HL-60 (cell line): ENCODE results near the gene ENOX1.

Experiments used
- DNase-seq, 2 experiments: peaks; one replicate each; pipeline ENCODE4 v3.0.0-alpha.2; 2010 to 2020; ENCODE audit warnings: low read depth in 1 of 2, low spot score in 1 of 2
- H3K27ac ChIP-seq: fragments of 250-450 bp; sonication (Bioruptor Pico); replicated peaks from 2 replicates; pipeline ENCODE4 v1.5.1; 2020; ENCODE audit warnings: mild to moderate bottlenecking, moderate library complexity
- H3K27me3 ChIP-seq: fragments of 250-450 bp; sonication (Bioruptor Pico); 2 replicates; pipeline ENCODE4 v1.5.1; 2021; ENCODE audit warnings: mild to moderate bottlenecking, moderate library complexity; ENCODE audit not compliant: insufficient read depth, poor library complexity, severe bottlenecking
- H3K4me3 ChIP-seq: replicated peaks from 2 replicates; pipeline ENCODE4 v1.5.1; 2011; ENCODE audit warnings: mild to moderate bottlenecking, control low read depth, low read length; ENCODE audit not compliant: insufficient read depth
- CTCF ChIP-seq: IDR thresholded peaks from one replicate; pipeline ENCODE4 v1.5.1; 2011; ENCODE audit warnings: low read length, control low read depth, inconsistent platforms; ENCODE audit not compliant: insufficient read depth
- GABPA ChIP-seq: IDR thresholded peaks from 2 replicates; pipeline ENCODE4 v1.6.1; 2012; ENCODE audit warnings: low read depth
- POLR2AphosphoS5 ChIP-seq: IDR thresholded peaks from 2 replicates; pipeline ENCODE4 v1.6.1; 2012; ENCODE audit warnings: low read depth
- REST ChIP-seq: IDR thresholded peaks from 2 replicates; pipeline ENCODE4 v1.6.1; 2012; ENCODE audit warnings: low read depth; ENCODE audit not compliant: insufficient replicate concordance
- SPI1 ChIP-seq: IDR thresholded peaks from 2 replicates; pipeline ENCODE4 v1.6.1; 2012; ENCODE audit warnings: low read depth, mild to moderate bottlenecking, borderline replicate concordance

Gene ENOX1

GRCh38 chr13:43243711-43244110, 543.1 kb downstream of the ENOX1 start:
- no peak for DNase-seq

GRCh38 chr13:43242040-43242439, 544.7 kb downstream of the ENOX1 start:
- no peak for DNase-seq
- TF ChIP-seq POLR2AphosphoS5 (no peak), CTCF (no peak), REST (no peak), GABPA (no peak), SPI1 (no peak)
- no peak overlapping the region for H3K4me3 ChIP-seq
- H3K27ac ChIP-seq, result no peak overlapping the region
- no peaks in the 10 kb centered on the region for H3K27me3 ChIP-seq

More at GRCh38 chr13:43243711-43244110, 543.1 kb downstream of the ENOX1 start:
- Histone ChIP-seq H3K27ac (no peak overlapping the region), H3K27me3 (no peaks in the 10 kb centered on the region), H3K4me3 (no peak overlapping the region)
- TF ChIP-seq SPI1 (no peak), GABPA (no peak), CTCF (no peak), POLR2AphosphoS5 (no peak), REST (no peak)

- H3K27me3 ChIP-seq, result peaks cover 4% of the 10 kb centered on the region
- no peak for TF ChIP-seq SPI1
- no peak overlapping the region for H3K27ac ChIP-seq
- H3K4me3 ChIP-seq, result no peak overlapping the region
- no peak for DNase-seq
These were observed 546.5 kb downstream of the ENOX1 start for GRCh38 chr13:43240278-43240677.

- no peak overlapping the region for H3K27ac ChIP-seq
- H3K4me3 ChIP-seq, result no peak overlapping the region
- TF ChIP-seq CTCF (no peak), SPI1 (no peak), REST (no peak), POLR2AphosphoS5 (no peak), GABPA (no peak)
- DNase-seq, result no peak
- H3K27me3 ChIP-seq, result peaks cover 4% of the 10 kb centered on the region
These were observed 547.4 kb downstream of the ENOX1 start for GRCh38 chr13:43239275-43239840.
